HUES48 (cell line): ENCODE measurements around the gene PARVB.
A peak's percentile ranks its signal among the peaks of the same experiment; 100 is the strongest.
"Not testable (repeated sequence)": the region's sequence is repeated elsewhere in the genome, so short reads cannot be mapped to it uniquely, and the experiment has no call there.

Source experiments
- H3K27ac ChIP-seq: one replicate; pipeline ENCODE4 v1.7.0; 2013; ENCODE audit warnings: low read depth, low read length, inconsistent platforms
- H3K27me3 ChIP-seq: 2 replicates; pipeline ENCODE4 v1.6.1; 2013; ENCODE audit warnings: mild to moderate bottlenecking, low read length; ENCODE audit not compliant: control insufficient read depth, insufficient read depth
- H3K36me3 ChIP-seq: 2 replicates; pipeline ENCODE4 v1.6.1; 2013; ENCODE audit warnings: low read length; ENCODE audit not compliant: control insufficient read depth, insufficient read depth
- H3K4me1 ChIP-seq: 2 replicates; pipeline ENCODE4 v1.6.1; 2013; ENCODE audit warnings: mild to moderate bottlenecking, low read length; ENCODE audit not compliant: control insufficient read depth, insufficient read depth
- H3K4me3 ChIP-seq: 2 replicates; pipeline ENCODE4 v1.5.1; 2013; ENCODE audit warnings: mild to moderate bottlenecking, low read depth, low read length
- H3K9ac ChIP-seq: 2 replicates; pipeline ENCODE4 v1.6.1; 2013; ENCODE audit warnings: mild to moderate bottlenecking, low read depth, low read length, moderate library complexity
- H3K9me3 ChIP-seq: 2 replicates; pipeline ENCODE4 v1.6.1; 2013; ENCODE audit warnings: low read length; ENCODE audit not compliant: control insufficient read depth, insufficient read depth

PARVB gene

GRCh38 chr22:44042249-44043218 is 18.4 kb downstream of the PARVB start:
- no peak overlapping the region for H3K27ac ChIP-seq
- H3K36me3 ChIP-seq, result no peaks in the 10 kb centered on the region
- no peak overlapping the region for H3K4me3 ChIP-seq
- no peaks in the 10 kb centered on the region for H3K27me3 ChIP-seq
- H3K4me1 ChIP-seq, result no peaks in the 10 kb centered on the region
- no peak overlapping the region for H3K9ac ChIP-seq
- no peaks in the 10 kb centered on the region for H3K9me3 ChIP-seq

GRCh38 chr22:44045145-44045544 is 21.0 kb downstream of the PARVB start:
- no peaks in the 10 kb centered on the region for H3K36me3 ChIP-seq
- no peaks in the 10 kb centered on the region for H3K4me1 ChIP-seq
- no peaks in the 10 kb centered on the region for H3K27me3 ChIP-seq
- no peak overlapping the region for H3K4me3 ChIP-seq
- no peak overlapping the region for H3K9ac ChIP-seq
- no peak overlapping the region for H3K27ac ChIP-seq
- no peaks in the 10 kb centered on the region for H3K9me3 ChIP-seq

GRCh38 chr22:44046485-44047141 is 22.5 kb downstream of the PARVB start:
- Histone ChIP-seq H3K4me1 (peaks cover 1% of the 10 kb centered on the region; the same call in 1 of the 2 replicates), H3K9me3 (no peaks in the 10 kb centered on the region), H3K9ac (no peak overlapping the region), H3K4me3 (no peak overlapping the region), H3K36me3 (no peaks in the 10 kb centered on the region), H3K27ac (no peak overlapping the region), H3K27me3 (no peaks in the 10 kb centered on the region)

GRCh38 chr22:44047891-44048301 is 23.8 kb downstream of the PARVB start:
- Histone ChIP-seq H3K4me1 (peaks cover 7% of the 10 kb centered on the region; the same call in 1 of the 2 replicates), H3K4me3 (no peak overlapping the region), H3K9me3 (no peaks in the 10 kb centered on the region), H3K36me3 (no peaks in the 10 kb centered on the region), H3K27me3 (no peaks in the 10 kb centered on the region), H3K9ac (no peak overlapping the region), H3K27ac (no peak overlapping the region)

GRCh38 chr22:44049486-44050231 is 25.6 kb downstream of the PARVB start:
- Histone ChIP-seq H3K27me3 (no peaks in the 10 kb centered on the region), H3K27ac (no peak overlapping the region), H3K9me3 (no peaks in the 10 kb centered on the region), H3K4me3 (no peak overlapping the region), H3K36me3 (no peaks in the 10 kb centered on the region), H3K4me1 (peaks cover 7% of the 10 kb centered on the region; the same call in 1 of the 2 replicates), H3K9ac (no peak overlapping the region)

GRCh38 chr22:44050766-44051355 is 26.8 kb downstream of the PARVB start:
- Histone ChIP-seq H3K27me3 (no peaks in the 10 kb centered on the region), H3K9ac (no peak overlapping the region), H3K4me1 (peaks cover 7% of the 10 kb centered on the region; the same call in 1 of the 2 replicates), H3K4me3 (no peak overlapping the region), H3K27ac (no peak overlapping the region), H3K36me3 (no peaks in the 10 kb centered on the region), H3K9me3 (no peaks in the 10 kb centered on the region)

- H3K9ac ChIP-seq, result no peak overlapping the region
- H3K4me3 ChIP-seq, result no peak overlapping the region
These were observed 27.3 kb downstream of the PARVB start for GRCh38 chr22:44051358-44051757.

GRCh38 chr22:44051961-44052360 is 27.9 kb downstream of the PARVB start:
- Histone ChIP-seq H3K9ac (no peak overlapping the region), H3K36me3 (no peaks in the 10 kb centered on the region), H3K27ac (peak overlapping the region; percentile 43), H3K9me3 (no peaks in the 10 kb centered on the region), H3K27me3 (no peaks in the 10 kb centered on the region), H3K4me3 (no peak overlapping the region), H3K4me1 (peaks cover 7% of the 10 kb centered on the region; the same call in 1 of the 2 replicates)

More at GRCh38 chr22:44051358-44051757, 27.3 kb downstream of the PARVB start:
- Histone ChIP-seq H3K4me1 (peaks cover 7% of the 10 kb centered on the region; the same call in 1 of the 2 replicates), H3K27ac (no peak overlapping the region), H3K9me3 (no peaks in the 10 kb centered on the region), H3K27me3 (no peaks in the 10 kb centered on the region), H3K36me3 (no peaks in the 10 kb centered on the region)

GRCh38 chr22:44055805-44056204 is 31.7 kb downstream of the PARVB start:
- Histone ChIP-seq H3K36me3 (no peaks in the 10 kb centered on the region), H3K27ac (no peak overlapping the region), H3K27me3 (no peaks in the 10 kb centered on the region), H3K4me1 (peaks cover 7% of the 10 kb centered on the region; the same call in 1 of the 2 replicates), H3K9me3 (no peaks in the 10 kb centered on the region), H3K9ac (no peak overlapping the region), H3K4me3 (no peak overlapping the region)

- not testable (repeated sequence) for H3K4me1 ChIP-seq, H3K27ac ChIP-seq, H3K4me3 ChIP-seq, H3K9ac ChIP-seq, H3K27me3 ChIP-seq, H3K36me3 ChIP-seq, H3K9me3 ChIP-seq
These were observed 32.5 kb downstream of the PARVB start for GRCh38 chr22:44056649-44057048.
